GM23338 (cell line): ENCODE data around the gene HBS1L. TPM values are rescaled to one million over a fixed set of nuclear protein-coding genes. Genes with fewer than 3 reads are reported as not detected.

ENCODE experiments used
- ATAC-seq: fragments of 200-7000 bp; cut with Tn5 transposase; 3 replicates; pipeline ENCODE4 v1.9.1; 2020
- DNase-seq: peaks from one replicate; pipeline ENCODE4 v3.0.0-alpha.2; 2015; ENCODE audit warnings: low spot score
- H2AFZ ChIP-seq: fragments of 200-600 bp; sonication (generic); 2 replicates; pipeline ENCODE4 v1.8.0; 2016; ENCODE audit warnings: antibody characterized with exemption, mild to moderate bottlenecking, moderate library complexity
- H3F3A ChIP-seq: fragments of 200-600 bp; sonication (generic); replicated peaks from 2 replicates; pipeline ENCODE4 v1.8.0; 2017; ENCODE audit warnings: antibody characterized with exemption, mixed run types, low read depth
- H3K27ac ChIP-seq: fragments of 200-600 bp; sonication (generic); 2 replicates; pipeline ENCODE4 v1.6.1; 2016; ENCODE audit warnings: low read depth
- H3K27me3 ChIP-seq: fragments of 200-600 bp; sonication (generic); 2 replicates; pipeline ENCODE4 v1.8.0; 2016; ENCODE audit warnings: mild to moderate bottlenecking, mixed run types, moderate library complexity; ENCODE audit not compliant: insufficient read depth
- H3K36me3 ChIP-seq: fragments of 200-600 bp; sonication (generic); 2 replicates; pipeline ENCODE4 v1.8.0; 2016; ENCODE audit warnings: mild to moderate bottlenecking; ENCODE audit not compliant: insufficient read depth
- H3K4me1 ChIP-seq: fragments of 200-600 bp; sonication (generic); 2 replicates; pipeline ENCODE4 v1.8.0; 2016; ENCODE audit warnings: mild to moderate bottlenecking, moderate library complexity; ENCODE audit not compliant: insufficient read depth
- H3K4me2 ChIP-seq: fragments of 200-600 bp; sonication (generic); 2 replicates; pipeline ENCODE4 v1.7.1; 2017; ENCODE audit warnings: mixed run types
- H3K4me3 ChIP-seq: fragments of 200-600 bp; sonication (generic); 2 replicates; pipeline ENCODE4 v1.6.1; 2016; ENCODE audit warnings: mixed run types
- H3K79me2 ChIP-seq: fragments of 200-600 bp; sonication (generic); replicated peaks from 2 replicates; pipeline ENCODE4 v1.8.0; 2017; ENCODE audit warnings: mild to moderate bottlenecking; ENCODE audit not compliant: insufficient read depth
- H3K9me2 ChIP-seq: fragments of 200-600 bp; sonication (generic); 2 replicates; pipeline ENCODE4 v1.8.0; 2017; ENCODE audit not compliant: insufficient read depth
- H4K20me1 ChIP-seq: fragments of 200-600 bp; sonication (generic); replicated peaks from 2 replicates; pipeline ENCODE4 v1.8.0; 2017; ENCODE audit warnings: mild to moderate bottlenecking; ENCODE audit not compliant: insufficient read depth
- H3K27ac Mint-ChIP-seq: 2 replicates; pipeline ENCODE4 v1.8.0; 2020; ENCODE audit warnings: inconsistent platforms, mild to moderate bottlenecking, moderate library complexity, mixed read lengths
- H3K27me3 Mint-ChIP-seq: 3 replicates; pipeline ENCODE4 v1.8.0; 2022; ENCODE audit warnings: low read depth, mild to moderate bottlenecking, moderate library complexity, mixed read lengths, inconsistent platforms; ENCODE audit not compliant: insufficient read depth, poor library complexity
- H3K36me3 Mint-ChIP-seq: 3 replicates; pipeline ENCODE4 v1.8.0; 2021; ENCODE audit warnings: low read depth, mild to moderate bottlenecking, inconsistent platforms, moderate library complexity, mixed read lengths
- H3K4me1 Mint-ChIP-seq: 3 replicates; pipeline ENCODE4 v1.8.0; 2020; ENCODE audit warnings: mild to moderate bottlenecking, inconsistent platforms, mixed read lengths
- H3K4me3 Mint-ChIP-seq: 3 replicates; pipeline ENCODE4 v1.8.0; 2021; ENCODE audit warnings: moderate library complexity, mild to moderate bottlenecking, inconsistent platforms, mixed read lengths
- H3K9me3 Mint-ChIP-seq: 3 replicates; pipeline ENCODE4 v1.8.0; 2020; ENCODE audit warnings: moderate library complexity, mild to moderate bottlenecking, inconsistent platforms, mixed read lengths
- CTCF ChIP-seq, 2 experiments: fragments of 200-600 bp in 1 of 2; sonication (generic) in 1 of 2; conservative IDR thresholded peaks; 2 replicates each; pipeline versions ENCODE4 v1.5.1 to v1.6.1; 2016 to 2017; ENCODE audit warnings: antibody characterized with exemption in 2 of 2, low read depth in 2 of 2, mild to moderate bottlenecking in 2 of 2, moderate library complexity in 1 of 2
- EZH2phosphoT487 ChIP-seq: fragments of 200-600 bp; sonication (generic); IDR thresholded peaks from one replicate; pipeline ENCODE4 v1.8.1; 2018; ENCODE audit warnings: antibody characterized with exemption; ENCODE audit not compliant: unreplicated experiment
- POLR2AphosphoS5 ChIP-seq: IDR thresholded peaks from 2 replicates; pipeline ENCODE4 v1.6.1; 2016; ENCODE audit warnings: antibody characterized with exemption, low read depth
- REST ChIP-seq: IDR thresholded peaks from one replicate; pipeline ENCODE4 v1.6.1; 2018; ENCODE audit warnings: antibody characterized with exemption; ENCODE audit not compliant: unreplicated experiment
- ZNF114 ChIP-seq: fragments of 250-450 bp; sonication (Bioruptor Pico); IDR thresholded peaks from 2 replicates; pipeline ENCODE4 v1.5.0; 2020; ENCODE audit warnings: mild to moderate bottlenecking, moderate library complexity
- polyA plus RNA-seq: library from polyadenylated mRNA; unstranded; fragments of >200 nt; fragmentation: Nextera tagmentation; extraction: Ambion mirVana; gene quantifications from 2 replicates; pipeline ENCODE4 v1.2.1, GENCODE V29; 2016
- total RNA-seq: library from RNA; depleted of rRNA; stranded (reverse); fragments of >200 nt; shearing (Covaris generic); gene quantifications from 2 replicates; pipeline ENCODE4 v1.2.3, GENCODE V29; 2014

HBS1L gene
- total and polyA plus RNA-seq, 2 experiments from 2014 or later: 59.9 to 94.1 TPM

GRCh38 chr6:135102191-135102590 lies 47.6 kb upstream of the HBS1L start (continued):
- TF ChIP-seq CTCF (conservative IDR thresholded peaks at IDR 0.05; ENCODE audit: low read depth in 2 of 2) (no peak), POLR2AphosphoS5 (no peak), REST (no peak), ZNF114 (CRISPR knock-in tag) (no peak)

- Histone ChIP-seq H3K36me3 (no peaks in the 10 kb centered on the region), H3K4me1 (no peaks in the 10 kb centered on the region), H3K4me2 (no peak overlapping the region), H3K79me2 (no peaks in the 10 kb centered on the region), H3K27ac (no peak overlapping the region), H4K20me1 (no peaks in the 10 kb centered on the region), H3K4me3 (no peak overlapping the region), H2AFZ (no peak overlapping the region), H3K27me3 (no peaks in the 10 kb centered on the region), H3K9me2 (no peaks in the 10 kb centered on the region), H3F3A (no peaks in the 10 kb centered on the region)
- peaks cover 6% of the 10 kb centered on the region for H3K27me3 Mint-ChIP-seq
- ATAC-seq: no peak
- H3K27ac Mint-ChIP-seq: no peak overlapping the region
- no peaks in the 10 kb centered on the region for H3K36me3 Mint-ChIP-seq
- no peaks in the 10 kb centered on the region for H3K9me3 Mint-ChIP-seq
- TF ChIP-seq REST: no peak
- TF ChIP-seq EZH2phosphoT487: no peak
- H3K4me3 Mint-ChIP-seq: no peak overlapping the region
- no peak for DNase-seq
- no peaks in the 10 kb centered on the region for H3K4me1 Mint-ChIP-seq
These were observed 42.5 kb upstream of the HBS1L start for GRCh38 chr6:135097172-135097571.
